Fibroblast of lung (primary cell): ENCODE results near the gene MYO7A. TPM values are rescaled to one million over a fixed set of nuclear protein-coding genes. Genes with fewer than 3 reads are reported as not detected.

Experiments used
- DNase-seq, 2 donors: peaks; one replicate each; pipeline versions ENCODE4 v3.0.0 to v3.0.0-alpha.2; 2010; ENCODE audit warnings: low read depth in 2 of 2
- H2AFZ ChIP-seq: 2 replicates; pipeline ENCODE4 v1.5.1; 2012; ENCODE audit warnings: low read length, control low read depth, inconsistent platforms
- H3K27ac ChIP-seq: 2 replicates; pipeline ENCODE4 v1.5.1; 2011; ENCODE audit warnings: low read length, control low read depth; ENCODE audit not compliant: insufficient read depth
- H3K27me3 ChIP-seq: 2 replicates; pipeline ENCODE4 v1.5.1; 2011; ENCODE audit warnings: mild to moderate bottlenecking, low read length; ENCODE audit not compliant: control insufficient read depth, insufficient read depth
- H3K36me3 ChIP-seq: 2 replicates; pipeline ENCODE4 v1.5.1; 2011; ENCODE audit warnings: low read length; ENCODE audit not compliant: control insufficient read depth, insufficient read depth
- H3K4me1 ChIP-seq: 2 replicates; pipeline ENCODE4 v1.5.1; 2011; ENCODE audit warnings: low read length; ENCODE audit not compliant: control insufficient read depth, insufficient read depth; ENCODE audit errors: extremely low read depth
- H3K4me2 ChIP-seq: 2 replicates; pipeline ENCODE4 v1.5.1; 2011; ENCODE audit warnings: low read length, control low read depth; ENCODE audit not compliant: insufficient read depth; ENCODE audit errors: extremely low read depth
- H3K4me3 ChIP-seq, 4 experiments: fragments of 200-600 bp in 1 of 4; sonication (generic) in 1 of 4; replicated peaks in 1 of 4; 2 replicates each; pipeline ENCODE4 v1.5.1; 2011 to 2016; ENCODE audit warnings: low read length in 4 of 4, low read depth in 3 of 4, mild to moderate bottlenecking in 3 of 4, control low read depth in 2 of 4, inconsistent platforms in 1 of 4, mixed read lengths in 1 of 4; ENCODE audit not compliant: insufficient read depth in 1 of 4; ENCODE audit errors: control extremely low read depth in 1 of 4
- H3K79me2 ChIP-seq: 2 replicates; pipeline ENCODE4 v1.5.1; 2012; ENCODE audit warnings: mild to moderate bottlenecking, low read length, inconsistent platforms; ENCODE audit not compliant: control insufficient read depth, insufficient read depth
- H3K9ac ChIP-seq: 2 replicates; pipeline ENCODE4 v1.5.1; 2011; ENCODE audit warnings: mild to moderate bottlenecking, low read length, control low read depth; ENCODE audit not compliant: insufficient read depth
- H3K9me3 ChIP-seq: 2 replicates; pipeline ENCODE4 v1.5.1; 2012; ENCODE audit warnings: low read depth, low read length; ENCODE audit not compliant: control insufficient read depth, insufficient read depth
- H4K20me1 ChIP-seq: 2 replicates; pipeline ENCODE4 v1.5.1; 2011; ENCODE audit warnings: low read length; ENCODE audit not compliant: control insufficient read depth, insufficient read depth; ENCODE audit errors: extremely low read depth
- EZH2 ChIP-seq: IDR thresholded peaks from 2 replicates; pipeline ENCODE4 v1.5.1; 2012; ENCODE audit warnings: low read length, control low read depth, mild to moderate bottlenecking; ENCODE audit errors: missing control alignments
- polyA plus RNA-seq, 2 donors: library from polyadenylated mRNA; depleted of rRNA in 1 of 2; stranded (reverse) in 1 of 2; unstranded in 1 of 2; fragments of >200 nt; gene quantifications; 2 replicates each; pipeline ENCODE4 v1.2.1, GENCODE V29; 2011 to 2012; ENCODE audit warnings: missing spikeins in 1 of 2
- total RNA-seq: library from RNA; depleted of rRNA; stranded (reverse); fragments of >200 nt; gene quantifications from 2 replicates; pipeline ENCODE4 v1.2.1, GENCODE V29; 2014
- TF ChIP-seq, protein P1 (sequence below), 2 donors: IDR thresholded peaks in 1 of 2; conservative IDR thresholded peaks in 1 of 2; 1 replicate in 1 of 2; 2 replicates in 1 of 2; pipeline ENCODE4 v1.5.1; 2011 to 2012; ENCODE audit warnings: low read length in 2 of 2, control low read depth in 1 of 2, inconsistent platforms in 1 of 2, low read depth in 1 of 2, mild to moderate bottlenecking in 1 of 2

The MYO7A gene
- total and polyA plus RNA-seq, 2 donors (not counting 1 experiment from before 2014, with no cell fraction given) = 0.01 to 0.33 TPM

DNA sequence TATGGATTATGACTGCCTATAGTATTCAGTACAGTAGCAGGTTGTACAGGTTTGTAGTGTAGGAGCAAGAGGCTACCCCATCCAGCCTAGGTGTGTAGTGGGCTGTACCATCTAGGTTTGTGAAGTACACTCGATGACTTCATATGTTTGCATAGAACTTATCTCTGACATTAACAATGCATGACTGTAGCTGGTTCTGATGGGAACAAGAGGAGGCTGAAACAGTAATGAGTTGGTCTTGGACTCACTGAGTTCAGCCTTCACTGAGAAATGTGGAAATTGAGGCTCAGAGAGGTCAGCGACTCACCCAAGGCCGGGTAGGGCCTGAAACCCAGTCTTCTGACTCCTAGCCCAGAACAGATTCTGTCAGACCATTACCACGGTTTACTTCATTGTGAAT, 13.0 kb downstream of the MYO7A start:
- Histone ChIP-seq H3K79me2 (no peaks in the 10 kb centered on the region), H3K36me3 (no peaks in the 10 kb centered on the region), H3K27ac (no peak overlapping the region), H3K4me3 (no peak overlapping the region), H3K9me3 (no peaks in the 10 kb centered on the region), H3K27me3 (peaks cover 3% of the 10 kb centered on the region), H3K9ac (no peak overlapping the region), H3K4me2 (no peak overlapping the region), H2AFZ (no peak overlapping the region), H3K4me1 (peaks cover 2% of the 10 kb centered on the region), H4K20me1 (no peaks in the 10 kb centered on the region)
- TF ChIP-seq, protein P1, sequence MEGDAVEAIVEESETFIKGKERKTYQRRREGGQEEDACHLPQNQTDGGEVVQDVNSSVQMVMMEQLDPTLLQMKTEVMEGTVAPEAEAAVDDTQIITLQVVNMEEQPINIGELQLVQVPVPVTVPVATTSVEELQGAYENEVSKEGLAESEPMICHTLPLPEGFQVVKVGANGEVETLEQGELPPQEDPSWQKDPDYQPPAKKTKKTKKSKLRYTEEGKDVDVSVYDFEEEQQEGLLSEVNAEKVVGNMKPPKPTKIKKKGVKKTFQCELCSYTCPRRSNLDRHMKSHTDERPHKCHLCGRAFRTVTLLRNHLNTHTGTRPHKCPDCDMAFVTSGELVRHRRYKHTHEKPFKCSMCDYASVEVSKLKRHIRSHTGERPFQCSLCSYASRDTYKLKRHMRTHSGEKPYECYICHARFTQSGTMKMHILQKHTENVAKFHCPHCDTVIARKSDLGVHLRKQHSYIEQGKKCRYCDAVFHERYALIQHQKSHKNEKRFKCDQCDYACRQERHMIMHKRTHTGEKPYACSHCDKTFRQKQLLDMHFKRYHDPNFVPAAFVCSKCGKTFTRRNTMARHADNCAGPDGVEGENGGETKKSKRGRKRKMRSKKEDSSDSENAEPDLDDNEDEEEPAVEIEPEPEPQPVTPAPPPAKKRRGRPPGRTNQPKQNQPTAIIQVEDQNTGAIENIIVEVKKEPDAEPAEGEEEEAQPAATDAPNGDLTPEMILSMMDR (conservative IDR thresholded peaks at IDR 0.05 in 1 of 2, IDR thresholded peaks at IDR 0.05 in 1 of 2; ENCODE audit: low read depth in 1 of 2, low read length in 2 of 2) = no peak
- TF ChIP-seq EZH2 = no peak
- DNase-seq = peak; percentile 45 to 84

DNA sequence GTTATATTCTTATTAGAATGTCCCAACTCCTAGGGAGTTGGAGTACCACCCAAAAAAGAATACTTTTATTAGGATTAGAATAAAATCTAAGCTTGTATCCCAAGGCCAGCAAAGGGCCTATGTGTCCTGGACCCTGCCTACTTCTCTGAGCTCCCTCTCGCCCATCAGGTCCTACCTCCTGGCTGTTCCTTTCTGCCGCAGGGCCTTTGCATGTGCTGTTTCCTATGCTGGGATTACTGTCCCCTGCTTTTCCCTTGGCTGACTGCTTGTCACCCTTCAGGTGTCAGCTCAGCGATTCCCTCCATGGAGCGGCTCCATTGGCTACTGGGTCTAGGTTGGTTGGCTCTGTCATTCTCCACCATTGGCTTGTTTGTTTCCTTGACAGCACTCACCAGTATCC, 13.4 kb downstream of the MYO7A start:
- no peak overlapping the region for H3K27ac ChIP-seq
- H3K4me2 ChIP-seq = no peak overlapping the region
- H3K79me2 ChIP-seq = no peaks in the 10 kb centered on the region
- DNase-seq = no peak
- H3K4me3 ChIP-seq = no peak overlapping the region
- no peaks in the 10 kb centered on the region for H3K9me3 ChIP-seq
- no peak overlapping the region for H2AFZ ChIP-seq
- TF ChIP-seq, protein P1 (conservative IDR thresholded peaks at IDR 0.05 in 1 of 2, IDR thresholded peaks at IDR 0.05 in 1 of 2; ENCODE audit: low read depth in 1 of 2, low read length in 2 of 2) = no peak
- peaks cover 3% of the 10 kb centered on the region for H3K27me3 ChIP-seq
- no peaks in the 10 kb centered on the region for H4K20me1 ChIP-seq
- peaks cover 2% of the 10 kb centered on the region for H3K4me1 ChIP-seq
- no peaks in the 10 kb centered on the region for H3K36me3 ChIP-seq
- no peak overlapping the region for H3K9ac ChIP-seq

DNA sequence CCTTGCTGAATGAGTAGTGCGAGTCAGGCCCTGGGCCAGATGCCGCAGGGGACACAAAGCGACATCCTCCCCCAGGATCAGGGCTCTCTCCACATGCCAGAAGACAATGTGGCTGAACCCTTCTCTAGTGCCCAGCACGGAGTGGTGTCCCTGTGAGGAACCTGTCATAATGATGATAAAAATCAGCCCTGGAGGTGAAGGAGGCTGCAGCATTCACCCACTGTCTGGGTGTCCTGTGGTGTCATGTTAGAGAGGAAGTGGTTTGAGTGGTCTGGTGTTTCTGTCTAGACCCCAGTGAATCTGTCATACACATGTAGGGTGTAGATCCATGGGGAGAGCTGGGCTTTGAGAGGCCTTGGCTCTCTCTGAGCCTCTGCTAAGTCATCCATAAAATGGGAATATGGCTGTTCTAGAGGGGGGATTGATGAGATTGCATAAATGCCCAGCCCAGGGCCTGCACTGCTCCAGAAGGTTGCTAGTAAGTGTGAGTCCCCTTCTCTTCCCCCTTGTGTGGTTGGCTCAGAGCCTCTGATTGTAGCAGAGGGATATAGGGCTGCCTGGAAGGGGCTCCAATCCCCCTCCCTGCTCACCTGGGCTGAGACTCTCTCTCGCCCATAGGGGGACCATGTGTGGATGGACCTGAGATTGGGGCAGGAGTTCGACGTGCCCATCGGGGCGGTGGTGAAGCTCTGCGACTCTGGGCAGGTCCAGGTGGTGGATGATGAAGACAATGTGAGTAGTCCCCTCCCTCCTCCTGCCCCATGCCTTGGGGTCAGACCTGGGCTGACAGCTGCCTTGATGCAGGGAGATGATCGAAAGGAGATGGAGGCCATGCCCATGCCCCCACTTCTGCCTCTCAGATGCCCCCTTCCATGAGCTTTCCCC, 14.3 kb downstream of the MYO7A start:
- no peak overlapping the region for H3K27ac ChIP-seq
- no peak for DNase-seq
- H4K20me1 ChIP-seq = no peaks in the 10 kb centered on the region
- no peaks in the 10 kb centered on the region for H3K9me3 ChIP-seq
- no peak overlapping the region for H3K4me2 ChIP-seq
- H3K4me1 ChIP-seq = peaks cover 2% of the 10 kb centered on the region
- H3K4me3 ChIP-seq = no peak overlapping the region
- TF ChIP-seq EZH2 = no peak
- TF ChIP-seq, protein P1 (conservative IDR thresholded peaks at IDR 0.05 in 1 of 2, IDR thresholded peaks at IDR 0.05 in 1 of 2; ENCODE audit: low read depth in 1 of 2, low read length in 2 of 2) = no peak
- no peaks in the 10 kb centered on the region for H3K36me3 ChIP-seq
- peaks cover 3% of the 10 kb centered on the region for H3K27me3 ChIP-seq
- H2AFZ ChIP-seq = no peak overlapping the region
- H3K79me2 ChIP-seq = no peaks in the 10 kb centered on the region
- H3K9ac ChIP-seq = no peak overlapping the region
